ENCODE measurements around the gene TMEM41A. TPM values are rescaled to one million over a fixed set of nuclear protein-coding genes. Genes with fewer than 3 reads are reported as not detected.

The TMEM41A gene
- total RNA-seq, 1 donor from 2014 or later = 9.2 TPM

DNA sequence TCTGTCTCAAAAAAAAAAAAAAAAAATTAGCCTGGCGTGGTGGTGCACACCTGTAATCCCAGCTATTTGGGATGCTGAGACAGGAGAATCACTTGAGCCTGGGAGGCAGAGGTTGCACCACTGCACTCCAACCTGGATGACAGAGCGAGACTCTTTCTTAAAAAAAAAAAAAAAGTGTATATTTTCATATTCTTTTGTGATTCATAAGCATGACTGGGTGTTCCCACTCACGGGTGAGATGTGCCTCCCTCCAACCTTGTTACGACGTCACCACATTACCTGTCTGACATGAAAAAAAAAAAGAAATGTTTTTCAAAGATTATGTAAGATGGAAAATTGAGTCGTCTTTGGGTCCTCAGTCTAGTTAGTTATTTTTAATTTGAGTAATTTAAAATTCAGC, 56.8 kb downstream of the TMEM41A start:
- ATAC-seq (ENCODE audit: poor library complexity) (no peak), DNase-seq (no peak)
- intact Hi-C loops (cut with DNase I) = no loop called here

DNA sequence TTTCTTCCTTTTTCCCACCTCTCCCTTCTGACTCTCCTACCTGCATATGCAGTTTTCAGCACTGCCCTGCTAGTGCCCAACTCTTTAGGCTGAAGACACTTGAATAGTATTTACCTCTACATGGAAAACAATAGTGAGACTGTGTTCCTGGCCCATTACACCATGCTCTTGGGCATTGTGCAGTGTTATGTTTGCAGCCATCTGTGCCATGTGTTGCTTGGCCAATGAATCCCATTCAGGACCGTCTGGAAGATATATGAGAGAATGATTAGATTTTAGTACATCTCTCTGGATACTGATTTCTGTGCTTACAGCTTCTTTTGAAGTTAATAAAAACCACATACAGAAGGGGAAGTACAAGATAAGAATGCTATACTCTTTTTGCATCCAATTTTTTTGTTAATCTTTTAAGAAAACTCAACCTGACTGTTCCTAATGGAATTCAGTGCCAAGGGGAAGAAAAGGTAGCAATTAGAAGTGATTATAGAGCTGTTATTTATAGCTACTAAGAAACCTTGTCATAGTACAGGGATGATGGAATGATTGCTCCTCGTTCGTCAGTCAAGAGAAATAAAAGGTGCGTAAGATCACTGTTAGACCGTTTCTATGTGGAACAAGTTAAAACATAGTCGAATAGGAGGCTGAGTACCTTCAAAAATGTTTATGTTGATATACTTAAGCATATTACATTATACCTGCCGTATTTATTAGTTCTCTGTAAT, 58.9 kb downstream of the TMEM41A start:
- ATAC-seq (ENCODE audit: poor library complexity) = no peak
- intact Hi-C loops (cut with DNase I) = no loop called here
- no peak for DNase-seq

Other genes with a start within 250 kb of the TMEM41A start
- 18.7 TPM for gene EHHADH, start 245.0 kb downstream of the TMEM41A start, total RNA-seq
- 7.6 TPM for gene MAP3K13, start 135.9 kb downstream of the TMEM41A start, total RNA-seq
- gene LIPH, start 53.6 kb upstream of the TMEM41A start, total RNA-seq = 0.43 TPM
- gene SENP2, start 87.3 kb upstream of the TMEM41A start, total RNA-seq = 27.0 TPM